ENCODE data around the gene PRSS21.

The PRSS21 gene

GRCh38 chr16:2816751-2817339, at the start of gene PRSS21:
Gene PRSS21 (plus strand): TSS chr16:2817237. CDS start chr16:2817269, 32 bp downstream.
- Mint-ChIP-seq H3K4me3 (no peak within 1 kb of the TSS), H3K9me3 (no peaks in the 10 kb centered on the region), H3K4me1 (peaks cover 6% of the 10 kb centered on the region), H3K27ac (no peak within 1 kb of the TSS), H3K27me3 (ENCODE audit: low read depth, poor library complexity) (peaks cover 33% of the 10 kb centered on the region), H3K36me3 (ENCODE audit: low read depth) (no peaks in the 10 kb centered on the region)
- DNase-seq = no peak
- no peak for TF ChIP-seq CTCF (IDR thresholded peaks at IDR 0.05)

- Mint-ChIP-seq H3K27me3 (ENCODE audit: low read depth, poor library complexity) (peaks cover 3% of the 10 kb centered on the region), H3K4me3 (no peak overlapping the region), H3K36me3 (ENCODE audit: low read depth) (peaks cover 85% of the 10 kb centered on the region), H3K4me1 (peaks cover 39% of the 10 kb centered on the region), H3K9me3 (peaks cover 40% of the 10 kb centered on the region), H3K27ac (peak overlapping the region; percentile 96)
- no peak for TF ChIP-seq CTCF (IDR thresholded peaks at IDR 0.05)
- DNase-seq = no peak
Observed at GRCh38 chr16:2767891-2768290, 49.1 kb upstream of the PRSS21 start.

GRCh38 chr16:2768403-2769089, 48.5 kb upstream of the PRSS21 start:
- Mint-ChIP-seq H3K27ac (peak overlapping the region; percentile 97), H3K27me3 (ENCODE audit: low read depth, poor library complexity) (peaks cover 3% of the 10 kb centered on the region), H3K36me3 (ENCODE audit: low read depth) (peaks cover 84% of the 10 kb centered on the region), H3K9me3 (peaks cover 33% of the 10 kb centered on the region), H3K4me1 (peaks cover 40% of the 10 kb centered on the region), H3K4me3 (no peak overlapping the region)
- no peak for TF ChIP-seq CTCF (IDR thresholded peaks at IDR 0.05)
- no peak for DNase-seq

- no peak for DNase-seq
- Mint-ChIP-seq H3K36me3 (ENCODE audit: low read depth) (peaks cover 79% of the 10 kb centered on the region), H3K4me1 (peaks cover 40% of the 10 kb centered on the region), H3K4me3 (no peak overlapping the region), H3K9me3 (peaks cover 28% of the 10 kb centered on the region), H3K27me3 (ENCODE audit: low read depth, poor library complexity) (peaks cover 3% of the 10 kb centered on the region), H3K27ac (peak overlapping the region; percentile 97)
- TF ChIP-seq CTCF (IDR thresholded peaks at IDR 0.05) = no peak
Observed at GRCh38 chr16:2769100-2769529, 47.9 kb upstream of the PRSS21 start.

- peaks cover 73% of the 10 kb centered on the region for H3K36me3 Mint-ChIP-seq (ENCODE audit: low read depth)
- TF ChIP-seq CTCF (IDR thresholded peaks at IDR 0.05) = no peak
- H3K27ac Mint-ChIP-seq = peak overlapping the region; percentile 97
- H3K4me3 Mint-ChIP-seq = no peak overlapping the region
- DNase-seq = no peak
- peaks cover 22% of the 10 kb centered on the region for H3K9me3 Mint-ChIP-seq
- H3K27me3 Mint-ChIP-seq (ENCODE audit: low read depth, poor library complexity) = peaks cover 3% of the 10 kb centered on the region
- peaks cover 40% of the 10 kb centered on the region for H3K4me1 Mint-ChIP-seq
Observed at GRCh38 chr16:2769675-2770056, 47.4 kb upstream of the PRSS21 start.

All from nephron progenitor cell (in vitro differentiated cells).